IMR-90 (cell line): ENCODE measurements around the gene MAN1C1. TPM values are rescaled to one million over a fixed set of nuclear protein-coding genes. Genes with fewer than 3 reads are reported as not detected.

Experiments used
- ATAC-seq: fragments of 200-7000 bp; cut with Tn5 transposase; 2 replicates; pipeline ENCODE4 v1.9.1; 2020; ENCODE audit warnings: low read depth, mild to moderate bottlenecking, moderate library complexity
- BruUV-seq: library from RNA; stranded (reverse); fragments of 400-500 nt; replicated peaks from 2 replicates; lab custom pipeline; 2021; lab: Mats Ljungman, UMichigan
- CTCF ChIA-PET: fragments of 300-600 bp; formaldehyde crosslinking; extraction: SDS; loops from one replicate; lab custom pipeline; 2021; ENCODE audit warnings: antibody characterized with exemption; lab: Yijun Ruan, JAX
- POLR2A ChIA-PET: fragments of 300-600 bp; sonication (Branson Sonifier 250); formaldehyde crosslinking; loops from one replicate; lab custom pipeline; 2022; ENCODE audit warnings: antibody characterized with exemption; ENCODE audit not compliant: unreplicated experiment; lab: Charles Lee
- DNase-seq: peaks from one replicate; pipeline ENCODE4 v3.0.0; 2013
- H2AFZ ChIP-seq: replicated peaks from 2 replicates; pipeline ENCODE3; 2013; ENCODE audit warnings: low read length, mild to moderate bottlenecking; ENCODE audit not compliant: poor library complexity
- H2AK5ac ChIP-seq: 2 replicates; pipeline ENCODE4 v1.6.1; 2013; ENCODE audit warnings: low read depth, low read length, inconsistent platforms
- H2AK9ac ChIP-seq: replicated peaks from 2 replicates; pipeline ENCODE3; 2013; ENCODE audit warnings: mild to moderate bottlenecking, low read depth, low read length, moderate library complexity; ENCODE audit not compliant: poor library complexity
- H2BK120ac ChIP-seq: 2 replicates; pipeline ENCODE4 v1.6.1; 2013; ENCODE audit warnings: low read depth, low read length, inconsistent platforms
- H2BK15ac ChIP-seq: 3 replicates; pipeline ENCODE4 v1.6.1; 2013; ENCODE audit warnings: low read depth, low read length, inconsistent platforms
- H2BK20ac ChIP-seq: 2 replicates; pipeline ENCODE4 v1.6.1; 2013; ENCODE audit warnings: low read depth, mild to moderate bottlenecking, inconsistent platforms, low read length, moderate library complexity
- H2BK5ac ChIP-seq: 2 replicates; pipeline ENCODE4 v1.6.1; 2013; ENCODE audit warnings: mild to moderate bottlenecking, low read depth, low read length, inconsistent platforms; ENCODE audit not compliant: poor library complexity, severe bottlenecking
- H3K14ac ChIP-seq: replicated peaks from 2 replicates; pipeline ENCODE4 v1.6.1; 2013; ENCODE audit warnings: low read depth, low read length, inconsistent platforms
- H3K18ac ChIP-seq: 2 replicates; pipeline ENCODE4 v1.6.1; 2013; ENCODE audit warnings: low read depth, low read length, control low read depth
- H3K23ac ChIP-seq: 2 replicates; pipeline ENCODE4 v1.6.1; 2013; ENCODE audit warnings: low read depth, low read length, inconsistent platforms
- H3K27ac ChIP-seq: 2 replicates; pipeline ENCODE4 v1.5.1; 2013; ENCODE audit warnings: mild to moderate bottlenecking, control low read depth, low read length; ENCODE audit not compliant: insufficient read depth
- H3K27me3 ChIP-seq: 2 replicates; pipeline ENCODE4 v1.6.1; 2013; ENCODE audit warnings: low read length; ENCODE audit not compliant: control insufficient read depth, insufficient read depth
- H3K36me3 ChIP-seq: 2 replicates; pipeline ENCODE4 v1.6.1; 2013; ENCODE audit warnings: low read length, mixed read lengths; ENCODE audit not compliant: control insufficient read depth, insufficient read depth
- H3K4ac ChIP-seq: 2 replicates; pipeline ENCODE4 v1.6.1; 2013; ENCODE audit warnings: low read depth, low read length, inconsistent platforms
- H3K4me1 ChIP-seq: 2 replicates; pipeline ENCODE4 v1.6.1; 2013; ENCODE audit warnings: low read length, mixed read lengths; ENCODE audit not compliant: control insufficient read depth, insufficient read depth
- H3K4me2 ChIP-seq: 2 replicates; pipeline ENCODE4 v1.6.1; 2013; ENCODE audit warnings: low read depth, mild to moderate bottlenecking, control low read depth, low read length, moderate library complexity
- H3K4me3 ChIP-seq: 2 replicates; pipeline ENCODE4 v1.5.1; 2013; ENCODE audit warnings: low read depth, mild to moderate bottlenecking, control low read depth, low read length, moderate library complexity; ENCODE audit not compliant: insufficient read depth
- H3K56ac ChIP-seq: 2 replicates; pipeline ENCODE4 v1.6.1; 2013; ENCODE audit warnings: low read length, inconsistent platforms; ENCODE audit not compliant: insufficient read depth; ENCODE audit errors: extremely low read depth
- H3K79me1 ChIP-seq, 2 experiments: 2 replicates each; pipeline ENCODE4 v1.6.1; 2013; ENCODE audit warnings: low read length in 2 of 2, inconsistent platforms in 1 of 2, low read depth in 1 of 2
- H3K9ac ChIP-seq: 2 replicates; pipeline ENCODE4 v1.6.1; 2013; ENCODE audit warnings: low read depth, low read length, control low read depth
- H3K9me1 ChIP-seq: 2 replicates; pipeline ENCODE4 v1.6.1; 2013; ENCODE audit warnings: low read length, inconsistent platforms; ENCODE audit not compliant: insufficient read depth
- H3K9me3 ChIP-seq: 2 replicates; pipeline ENCODE4 v1.6.1; 2013; ENCODE audit warnings: low read length; ENCODE audit not compliant: control insufficient read depth, insufficient read depth
- H4K20me1 ChIP-seq: 2 replicates; pipeline ENCODE4 v1.6.1; 2013; ENCODE audit warnings: low read length, inconsistent platforms; ENCODE audit not compliant: insufficient read depth
- H4K5ac ChIP-seq: 2 replicates; pipeline ENCODE4 v1.6.1; 2013; ENCODE audit warnings: mild to moderate bottlenecking, low read depth, low read length, control low read depth
- H4K8ac ChIP-seq, 2 experiments: 2 replicates each; pipeline ENCODE4 v1.6.1; 2013; ENCODE audit warnings: low read depth in 2 of 2, low read length in 2 of 2, control low read depth in 1 of 2, inconsistent platforms in 1 of 2
- H4K91ac ChIP-seq: 2 replicates; pipeline ENCODE4 v1.6.1; 2013; ENCODE audit warnings: low read depth, low read length, inconsistent platforms; ENCODE audit not compliant: insufficient read depth
- BHLHE40 ChIP-seq: fragments of 150-350 bp; IDR thresholded peaks from 2 replicates; pipeline ENCODE4 v1.6.1; 2016; ENCODE audit warnings: mild to moderate bottlenecking, low read depth, low read length
- CEBPB ChIP-seq: IDR thresholded peaks from 2 replicates; pipeline ENCODE4 v1.6.1; 2012; ENCODE audit warnings: low read depth, low read length, improper control_type of control experiment
- CHD1 ChIP-seq: IDR thresholded peaks from 2 replicates; pipeline ENCODE4 v1.6.1; 2012; ENCODE audit warnings: low read depth, low read length, improper control_type of control experiment
- MAFK ChIP-seq: IDR thresholded peaks from 2 replicates; pipeline ENCODE4 v1.6.1; 2012; ENCODE audit warnings: low read depth, low read length, improper control_type of control experiment
- MAZ ChIP-seq: IDR thresholded peaks from 2 replicates; pipeline ENCODE4 v1.6.1; 2012; ENCODE audit warnings: low read depth, mild to moderate bottlenecking, low read length, improper control_type of control experiment, moderate library complexity, borderline replicate concordance
- MXI1 ChIP-seq: IDR thresholded peaks from 2 replicates; pipeline ENCODE4 v1.6.1; 2012; ENCODE audit warnings: low read depth, mild to moderate bottlenecking, low read length, moderate library complexity, borderline replicate concordance
- NFE2L2 ChIP-seq: fragments of 150-350 bp; IDR thresholded peaks from 2 replicates; pipeline ENCODE4 v1.6.1; 2016; ENCODE audit warnings: low read depth, mild to moderate bottlenecking, low read length
- POLR2A ChIP-seq: IDR thresholded peaks from 2 replicates; pipeline ENCODE4 v1.6.1; 2012; ENCODE audit warnings: mild to moderate bottlenecking, low read depth, low read length
- RAD21 ChIP-seq: IDR thresholded peaks from 2 replicates; pipeline ENCODE4 v1.6.1; 2012; ENCODE audit warnings: low read length, improper control_type of control experiment
- RCOR1 ChIP-seq: IDR thresholded peaks from 2 replicates; pipeline ENCODE4 v1.6.1; 2012; ENCODE audit warnings: mild to moderate bottlenecking, low read length, improper control_type of control experiment; ENCODE audit not compliant: insufficient replicate concordance
- SMC3 ChIP-seq: fragments of 150-350 bp; IDR thresholded peaks from 2 replicates; pipeline ENCODE4 v1.6.1; 2016; ENCODE audit warnings: low read depth, mild to moderate bottlenecking, antibody characterized with exemption, low read length, moderate library complexity
- WGBS, 2 experiments: methylation state at CpG; one replicate each; pipeline versions ENCODE4 v1.1.5 to v1.1.7; 2013; ENCODE audit warnings: missing lambda C conversion rate in 2 of 2; ENCODE audit not compliant: insufficient read length in 1 of 2; ENCODE audit errors: extremely low coverage in 2 of 2; 5-methylcytosine and 5-hydroxymethylcytosine counted together
- dilution Hi-C: fragments of 300-500 bp; cut with HindIII; formaldehyde crosslinking; loops from one replicate; pipeline ENCODE4 v1.14.3; 2018; ENCODE audit warnings: low sequenced_read_pairs; ENCODE audit not compliant: unreplicated experiment
- in situ Hi-C: fragments of 300-500 bp; cut with MboI; formaldehyde crosslinking; loops from 3 replicates; pipeline ENCODE4 v1.14.3; 2019; ENCODE audit warnings: low sequenced_read_pairs, inconsistent platforms, mixed read lengths
- intact Hi-C: fragments of 100-400 bp; cut with micrococcal nuclease; formaldehyde crosslinking; loops from 2 replicates; pipeline ENCODE4 v1.10.0; 2022
- polyA plus RNA-seq, 3 experiments: library from polyadenylated mRNA; depleted of rRNA; stranded (reverse); fragments of >200 nt; gene quantifications; 2 replicates each; pipeline ENCODE4 v1.2.3, GENCODE V29; 2012; ENCODE audit warnings: low replicate concordance in 1 of 3
- total RNA-seq: library from RNA; depleted of rRNA; stranded (reverse); fragments of >200 nt; gene quantifications from 2 replicates; pipeline ENCODE4 v1.2.3, GENCODE V29; 2012
- TF ChIP-seq, protein P1 (sequence below): conservative IDR thresholded peaks from 2 replicates; pipeline ENCODE4 v1.5.1; 2012; ENCODE audit warnings: mild to moderate bottlenecking, low read depth, low read length, improper control_type of control experiment
- TF ChIP-seq, protein P2 (sequence below): fragments of 150-350 bp; IDR thresholded peaks from 2 replicates; pipeline ENCODE4 v1.6.1; 2016; ENCODE audit warnings: low read depth, mild to moderate bottlenecking, low read length, moderate library complexity, borderline replicate concordance
- TF ChIP-seq, protein P3 (sequence below): fragments of 150-350 bp; IDR thresholded peaks from 2 replicates; pipeline ENCODE4 v1.6.1; 2017; ENCODE audit warnings: mild to moderate bottlenecking, antibody characterized with exemption, low read length, low read depth

The MAN1C1 gene
- total and polyA plus RNA-seq, 2 of the 4 experiments (the other 2 are of a cell fraction): 3.2 to 11.3 TPM

DNA sequence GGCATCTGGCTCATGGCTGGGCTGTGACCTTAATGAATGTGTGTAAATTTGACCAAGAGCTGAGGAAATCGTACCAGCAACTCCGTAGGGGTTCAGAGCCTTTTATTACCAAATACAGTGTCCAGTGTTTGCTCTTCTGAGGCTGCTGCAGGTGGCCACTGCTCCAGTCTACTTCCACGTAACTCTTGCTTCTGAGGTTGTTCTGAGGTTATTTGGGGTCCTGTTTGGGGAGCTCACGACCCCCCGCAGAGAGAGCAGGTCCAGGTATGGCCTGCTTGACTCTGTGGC is 33.6 kb downstream of the MAN1C1 start:
- no peak overlapping the region for H4K8ac ChIP-seq
- no peak overlapping the region for H3K4ac ChIP-seq
- dilution Hi-C loops (no loop called here), intact Hi-C loops (no loop called here), in situ Hi-C loops (no loop called here)
- H3K36me3 ChIP-seq: peaks cover 15% of the 10 kb centered on the region; the same call in 1 of the 2 replicates
- no peak overlapping the region for H3K18ac ChIP-seq
- H3K14ac ChIP-seq: no peak overlapping the region
- H3K23ac ChIP-seq: no peak overlapping the region
- no peak overlapping the region for H2BK120ac ChIP-seq
- no peak overlapping the region for H3K56ac ChIP-seq
- peaks cover 1% of the 10 kb centered on the region; the same call in 1 of the 2 replicates for H3K4me1 ChIP-seq
- H4K20me1 ChIP-seq: peaks cover 20% of the 10 kb centered on the region
- H3K9me3 ChIP-seq: no peaks in the 10 kb centered on the region
- H3K9ac ChIP-seq: no peak overlapping the region
- H4K91ac ChIP-seq: no peak overlapping the region
- no peak overlapping the region for H2AK5ac ChIP-seq
- H2BK20ac ChIP-seq: no peak overlapping the region
- H3K4me3 ChIP-seq: no peak overlapping the region
- no peak overlapping the region for H4K5ac ChIP-seq
- peaks cover 4% of the 10 kb centered on the region; the same call in 1 of the 2 replicates for H3K9me1 ChIP-seq
- TF ChIP-seq BHLHE40 (no peak), RCOR1 (no peak), MAFK (no peak), NFE2L2 (no peak), MAZ (no peak), RAD21 (no peak), CEBPB (no peak), MXI1 (no peak), POLR2A (no peak), CHD1 (no peak), SMC3 (no peak)
- TF ChIP-seq, protein P1, sequence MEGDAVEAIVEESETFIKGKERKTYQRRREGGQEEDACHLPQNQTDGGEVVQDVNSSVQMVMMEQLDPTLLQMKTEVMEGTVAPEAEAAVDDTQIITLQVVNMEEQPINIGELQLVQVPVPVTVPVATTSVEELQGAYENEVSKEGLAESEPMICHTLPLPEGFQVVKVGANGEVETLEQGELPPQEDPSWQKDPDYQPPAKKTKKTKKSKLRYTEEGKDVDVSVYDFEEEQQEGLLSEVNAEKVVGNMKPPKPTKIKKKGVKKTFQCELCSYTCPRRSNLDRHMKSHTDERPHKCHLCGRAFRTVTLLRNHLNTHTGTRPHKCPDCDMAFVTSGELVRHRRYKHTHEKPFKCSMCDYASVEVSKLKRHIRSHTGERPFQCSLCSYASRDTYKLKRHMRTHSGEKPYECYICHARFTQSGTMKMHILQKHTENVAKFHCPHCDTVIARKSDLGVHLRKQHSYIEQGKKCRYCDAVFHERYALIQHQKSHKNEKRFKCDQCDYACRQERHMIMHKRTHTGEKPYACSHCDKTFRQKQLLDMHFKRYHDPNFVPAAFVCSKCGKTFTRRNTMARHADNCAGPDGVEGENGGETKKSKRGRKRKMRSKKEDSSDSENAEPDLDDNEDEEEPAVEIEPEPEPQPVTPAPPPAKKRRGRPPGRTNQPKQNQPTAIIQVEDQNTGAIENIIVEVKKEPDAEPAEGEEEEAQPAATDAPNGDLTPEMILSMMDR: no peak
- TF ChIP-seq, protein P2, sequence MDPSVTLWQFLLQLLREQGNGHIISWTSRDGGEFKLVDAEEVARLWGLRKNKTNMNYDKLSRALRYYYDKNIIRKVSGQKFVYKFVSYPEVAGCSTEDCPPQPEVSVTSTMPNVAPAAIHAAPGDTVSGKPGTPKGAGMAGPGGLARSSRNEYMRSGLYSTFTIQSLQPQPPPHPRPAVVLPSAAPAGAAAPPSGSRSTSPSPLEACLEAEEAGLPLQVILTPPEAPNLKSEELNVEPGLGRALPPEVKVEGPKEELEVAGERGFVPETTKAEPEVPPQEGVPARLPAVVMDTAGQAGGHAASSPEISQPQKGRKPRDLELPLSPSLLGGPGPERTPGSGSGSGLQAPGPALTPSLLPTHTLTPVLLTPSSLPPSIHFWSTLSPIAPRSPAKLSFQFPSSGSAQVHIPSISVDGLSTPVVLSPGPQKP: no peak
- TF ChIP-seq, protein P3, sequence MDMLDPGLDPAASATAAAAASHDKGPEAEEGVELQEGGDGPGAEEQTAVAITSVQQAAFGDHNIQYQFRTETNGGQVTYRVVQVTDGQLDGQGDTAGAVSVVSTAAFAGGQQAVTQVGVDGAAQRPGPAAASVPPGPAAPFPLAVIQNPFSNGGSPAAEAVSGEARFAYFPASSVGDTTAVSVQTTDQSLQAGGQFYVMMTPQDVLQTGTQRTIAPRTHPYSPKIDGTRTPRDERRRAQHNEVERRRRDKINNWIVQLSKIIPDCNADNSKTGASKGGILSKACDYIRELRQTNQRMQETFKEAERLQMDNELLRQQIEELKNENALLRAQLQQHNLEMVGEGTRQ: no peak
- peaks cover 0 to 10% of the 10 kb centered on the region in 2 experiments; a peak in 2 of 4 replicates for H3K79me1 ChIP-seq
- no TSS peak for BruUV-seq
- H3K4me2 ChIP-seq: no peak overlapping the region
- WGBS, 2 experiments: no CpG with 5 or more reads among the region's 5 CpGs
- CTCF ChIA-PET: no interaction called here
- H2BK5ac ChIP-seq: no peak overlapping the region
- ATAC-seq (no peak), DNase-seq (no peak)
- H2BK15ac ChIP-seq: no peak overlapping the region
- no peaks in the 10 kb centered on the region for H3K27me3 ChIP-seq
- no peak overlapping the region for H2AFZ ChIP-seq
- POLR2A ChIA-PET: no interaction called here
- no peak overlapping the region for H3K27ac ChIP-seq
- H2AK9ac ChIP-seq: no peak overlapping the region
